ENCODE measurements around the gene SLC45A1.

The SLC45A1 gene

GRCh38 chr1:8337776-8338525, 20.0 kb downstream of the SLC45A1 start:
- DNase-seq: no peak

GRCh38 chr1:8338526-8339202, 20.8 kb downstream of the SLC45A1 start:
- no peak for DNase-seq

DNA sequence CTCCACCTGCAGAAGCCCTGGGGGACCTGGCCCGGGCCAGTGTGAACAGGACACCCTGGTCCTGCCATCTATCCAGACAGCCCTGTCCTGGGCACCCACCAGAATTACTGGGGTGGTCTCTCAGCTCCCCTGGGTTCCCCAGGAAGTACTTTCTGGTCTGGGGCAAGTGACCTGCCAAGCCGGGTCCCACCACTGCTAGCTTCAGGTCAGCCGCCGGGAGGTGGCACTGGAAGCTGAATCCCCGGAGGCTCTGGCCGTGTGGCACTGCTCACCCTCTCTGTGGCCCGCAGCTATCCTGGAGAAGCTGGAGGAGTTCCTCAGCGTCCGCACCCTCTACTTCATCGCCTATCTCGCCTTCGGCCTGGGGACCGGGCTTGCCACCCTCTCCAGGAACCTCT, 21.3 kb downstream of the SLC45A1 start:
- DNase-seq: no peak

DNA sequence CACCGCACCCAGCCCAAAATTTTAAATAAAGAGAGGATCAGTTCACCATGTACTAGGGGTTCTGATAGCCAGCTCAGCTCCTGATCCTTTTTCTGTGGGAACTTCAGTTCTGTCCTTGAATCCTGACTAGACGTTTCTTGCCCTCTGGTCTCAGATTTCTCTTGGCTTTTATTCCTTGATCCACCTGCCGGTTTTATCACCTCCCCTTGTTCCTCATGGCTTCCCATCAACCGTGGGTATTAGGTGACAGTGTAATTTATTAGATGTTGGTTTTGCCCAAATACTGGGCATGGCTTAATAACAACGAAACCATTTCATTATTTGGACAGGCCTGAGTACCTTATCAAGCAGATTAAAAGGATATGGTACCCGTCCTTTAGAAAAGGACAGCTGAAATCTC, 22.5 kb downstream of the SLC45A1 start:
- no peak for DNase-seq

- DNase-seq: no peak
These were observed 24.4 kb downstream of the SLC45A1 start for GRCh38 chr1:8342325-8342724.

- no peak for DNase-seq
These were observed 25.1 kb downstream of the SLC45A1 start for GRCh38 chr1:8343044-8343443.

DNA sequence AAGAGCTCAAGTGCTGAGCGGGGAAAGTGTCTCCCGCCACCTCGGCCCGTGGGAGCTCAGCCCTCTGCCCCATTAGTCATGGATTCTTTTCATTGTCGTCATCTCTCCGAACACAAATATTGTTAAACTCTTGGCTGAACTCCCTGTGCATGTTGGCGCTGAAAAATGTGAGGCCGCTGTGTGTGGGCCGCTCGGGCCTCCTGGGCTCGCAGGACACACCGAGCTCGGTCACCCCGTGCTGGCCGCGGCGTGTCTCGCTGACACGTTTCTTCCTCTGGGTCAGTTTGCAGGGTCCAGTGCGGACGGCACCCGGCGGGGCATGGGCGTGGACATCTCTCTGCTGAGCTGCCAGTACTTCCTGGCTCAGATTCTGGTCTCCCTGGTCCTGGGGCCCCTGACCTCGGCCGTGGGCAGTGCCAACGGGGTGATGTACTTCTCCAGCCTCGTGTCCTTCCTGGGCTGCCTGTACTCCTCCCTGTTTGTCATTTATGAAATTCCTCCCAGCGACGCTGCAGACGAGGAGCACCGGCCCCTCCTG, 25.6 kb downstream of the SLC45A1 start:
- peak; percentile 72 for DNase-seq

DNA sequence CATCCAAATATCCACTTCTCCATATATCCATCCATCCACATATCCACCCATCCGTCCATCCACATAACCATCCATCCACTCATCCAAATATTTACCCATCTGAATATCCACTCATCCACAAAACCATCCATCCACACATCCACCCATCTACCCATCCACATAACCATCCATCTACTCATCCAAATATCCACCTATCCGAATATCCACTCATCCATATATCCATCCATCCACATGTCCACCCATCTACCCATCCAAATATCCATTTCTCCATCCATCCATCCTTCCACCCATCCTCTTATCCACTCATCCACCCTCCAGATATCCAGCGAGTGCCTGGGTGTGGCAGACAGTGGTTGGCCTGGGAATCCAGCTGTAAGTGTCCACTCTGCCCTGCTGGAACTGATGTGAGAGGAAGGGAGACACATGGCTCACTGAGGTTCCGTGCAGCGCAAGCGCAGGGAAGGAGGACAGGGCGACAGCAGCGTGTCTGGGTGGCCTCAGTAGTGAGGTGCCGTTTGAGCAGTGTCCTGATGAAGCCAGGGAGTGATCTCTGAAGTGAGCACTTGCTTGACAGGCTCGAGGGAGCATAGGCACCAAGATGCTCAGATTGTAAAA, 27.1 kb downstream of the SLC45A1 start:
- no peak for DNase-seq

GRCh38 chr1:8345621-8346415, 27.9 kb downstream of the SLC45A1 start:
- DNase-seq: no peak

DNA sequence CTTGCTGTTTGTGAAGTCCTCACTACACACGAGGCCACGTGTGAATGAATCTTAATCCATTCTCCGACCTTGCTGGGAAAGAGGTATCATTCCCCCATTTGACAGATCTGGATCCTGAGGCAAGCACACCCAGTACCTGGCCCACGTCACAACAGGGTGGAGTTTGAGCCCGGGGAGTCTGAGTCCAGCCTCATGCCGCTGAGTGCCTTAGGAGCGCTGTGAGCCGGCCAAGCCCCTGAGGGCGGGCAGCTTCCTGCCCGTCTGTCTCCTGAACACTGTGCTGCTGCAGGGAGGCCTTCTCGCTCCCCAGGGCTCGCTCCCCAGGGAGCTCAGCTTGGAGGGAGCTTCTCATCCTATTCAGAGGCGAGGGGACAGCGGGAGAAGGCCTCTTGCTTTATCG, 29.7 kb downstream of the SLC45A1 start:
- DNase-seq: no peak

GRCh38 chr1:8348047-8348776, 30.3 kb downstream of the SLC45A1 start:
- DNase-seq: peak; percentile 41

GRCh38 chr1:8348777-8349472, 31.0 kb downstream of the SLC45A1 start:
- DNase-seq: peak; percentile 72

DNA sequence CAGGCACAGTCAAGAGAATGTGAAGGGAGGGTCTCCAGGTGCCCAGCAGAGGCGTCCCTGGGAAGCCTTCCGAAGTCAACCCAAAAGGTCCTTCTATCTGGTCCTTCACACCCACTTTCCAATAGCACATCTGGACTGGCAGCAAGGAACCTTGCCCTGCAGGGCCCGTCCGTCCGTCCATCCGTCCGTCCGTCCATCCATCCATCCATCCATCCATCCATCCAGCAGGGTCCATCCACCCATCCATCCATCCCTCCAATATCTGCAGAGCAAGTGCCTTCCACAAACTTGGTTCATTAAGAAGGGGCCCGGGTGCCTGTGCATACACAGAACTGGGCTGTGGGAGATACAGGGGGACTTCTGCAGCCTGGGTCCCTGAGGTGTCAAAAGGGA, 31.6 kb downstream of the SLC45A1 start:
- no peak for DNase-seq

DNA sequence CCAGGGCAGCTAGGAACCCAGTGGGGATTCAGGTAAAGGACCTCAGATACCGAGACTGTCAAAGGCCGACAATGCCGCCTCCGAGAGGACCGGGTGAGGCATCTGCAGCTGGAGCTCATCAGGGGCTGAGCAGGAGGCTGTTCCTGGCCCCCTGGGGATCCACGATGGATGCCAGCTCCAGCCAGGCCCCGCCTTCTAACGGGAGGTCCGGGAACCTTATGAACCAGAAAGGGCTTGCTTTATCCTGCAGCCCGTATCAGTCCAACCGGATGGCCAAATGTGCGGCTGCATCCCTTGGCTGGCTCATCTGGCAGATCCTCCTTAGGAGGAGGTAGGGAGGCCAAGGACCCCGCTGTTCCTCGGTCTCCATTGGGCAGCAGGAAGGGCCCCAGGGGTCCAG, 32.0 kb downstream of the SLC45A1 start:
- DNase-seq: no peak

- DNase-seq: no peak
These were observed 33.2 kb downstream of the SLC45A1 start for GRCh38 chr1:8350914-8351684.

DNA sequence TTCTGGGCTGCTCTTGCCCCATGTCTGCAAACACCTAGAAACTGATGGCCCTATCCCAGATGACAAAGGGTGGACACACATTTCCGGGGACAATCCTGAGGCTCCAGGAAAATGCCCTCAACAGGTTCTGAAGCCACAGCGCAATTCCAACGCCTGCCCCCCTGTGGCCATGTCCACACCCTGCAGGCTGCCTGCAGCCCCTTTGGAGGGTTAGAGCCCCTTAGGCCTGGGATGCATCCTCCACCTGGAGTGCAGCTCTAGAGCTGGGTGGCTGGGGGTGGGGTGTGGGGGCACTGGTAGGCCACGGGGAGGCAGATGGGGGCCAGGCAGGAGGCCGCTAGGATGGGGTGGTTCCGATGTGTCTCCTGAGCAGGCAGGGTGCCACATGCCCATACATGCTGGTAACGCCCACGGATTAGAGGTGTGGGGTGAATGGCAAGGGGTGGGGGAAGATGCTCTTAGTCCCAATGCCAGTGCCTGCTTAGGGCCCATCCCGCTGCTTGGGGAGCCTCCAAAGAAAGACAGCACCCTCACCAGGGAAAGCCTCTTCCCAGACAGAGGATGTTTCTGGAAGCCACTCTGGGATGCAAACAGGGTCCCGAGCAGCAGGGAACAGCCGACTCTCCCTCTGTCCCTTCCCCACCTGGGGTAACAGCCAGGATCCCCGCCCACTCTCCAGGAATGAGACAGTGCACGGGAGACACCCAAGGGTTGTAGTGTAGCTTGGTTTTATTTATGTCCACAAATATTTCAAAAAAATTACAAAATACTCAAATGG, 34.0 kb downstream of the SLC45A1 start:
- DNase-seq: no peak

DNA sequence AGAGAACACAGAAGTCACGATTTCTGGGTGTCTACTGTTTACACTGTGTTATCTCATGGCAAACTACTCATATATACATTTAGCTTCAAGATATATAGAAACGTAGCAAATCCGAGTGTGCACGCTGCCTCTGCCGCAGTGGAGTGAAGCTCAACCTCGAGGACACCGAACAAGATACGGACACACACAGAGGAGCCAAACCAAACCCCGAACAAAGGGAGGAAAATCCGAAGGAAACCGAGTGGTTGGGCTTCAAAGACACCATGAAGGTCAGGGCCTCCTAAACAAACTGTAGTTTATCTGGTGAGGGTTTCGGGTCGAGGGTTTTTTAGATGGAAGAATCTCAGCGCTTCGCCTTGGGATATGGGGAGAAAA, 34.5 kb downstream of the SLC45A1 start:
- DNase-seq: no peak

DNA sequence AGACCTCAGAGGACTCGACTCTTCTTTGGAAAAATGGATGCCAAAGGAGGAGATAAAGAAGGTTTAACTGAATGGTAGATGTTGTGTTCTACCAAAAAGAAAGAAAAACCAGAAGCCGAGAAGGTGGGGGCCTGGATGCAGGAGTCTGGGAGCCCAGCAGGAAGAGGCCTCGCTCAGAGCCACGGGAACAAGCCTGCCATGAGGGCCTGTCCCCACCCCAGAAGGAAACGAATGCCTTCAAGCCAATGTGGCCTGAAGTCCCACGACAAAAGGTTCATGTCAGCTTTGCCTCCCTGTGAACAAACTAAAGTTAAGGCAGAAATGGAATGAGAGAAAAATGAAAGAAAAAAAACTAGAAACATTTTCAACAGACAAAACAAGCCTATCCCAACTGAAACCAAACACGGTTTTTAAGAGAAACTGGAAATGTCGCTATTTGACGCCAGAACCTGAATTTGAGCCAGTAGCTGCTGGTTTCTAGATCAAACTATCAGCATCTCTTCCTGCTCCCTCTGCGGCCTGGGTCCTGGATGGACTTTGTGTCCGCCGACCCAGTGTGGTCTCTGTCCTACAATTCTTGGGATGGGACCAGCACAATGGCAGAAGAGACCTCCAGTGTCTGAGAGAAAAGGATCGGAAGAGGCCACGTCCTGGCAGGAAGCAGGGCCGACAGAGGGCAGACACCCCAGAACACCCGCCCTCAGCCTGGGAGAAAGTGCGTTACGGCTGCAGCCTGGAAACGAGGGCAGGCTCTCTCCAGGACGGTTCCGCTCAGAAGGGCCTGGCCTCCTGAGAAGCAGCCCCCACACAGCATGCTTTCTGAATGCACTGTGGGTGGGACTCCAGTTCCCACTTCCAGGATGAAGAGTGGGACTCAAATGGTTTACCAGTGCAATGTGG, 35.2 kb downstream of the SLC45A1 start:
- DNase-seq: no peak

DNA sequence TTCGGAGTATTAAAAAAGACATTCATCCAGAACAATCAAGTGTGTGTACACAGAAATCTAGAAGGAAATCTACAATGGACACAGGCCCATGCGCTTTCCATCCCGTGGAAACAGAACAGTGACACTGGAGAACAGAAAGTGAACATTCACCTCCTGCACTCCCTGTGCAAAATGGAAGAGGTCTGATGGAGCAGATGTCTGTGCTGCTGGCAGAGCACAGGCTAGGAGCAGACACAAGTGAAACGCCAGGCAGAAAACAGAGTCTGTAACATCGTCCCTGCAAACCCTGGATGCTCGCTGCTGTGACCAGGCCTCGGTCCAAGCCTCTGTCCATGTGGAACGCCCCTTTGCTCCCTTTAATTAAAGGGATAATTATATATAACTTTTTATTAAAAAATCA, 36.1 kb downstream of the SLC45A1 start:
- no peak for DNase-seq

Measured in right kidney (tissue), 1 donor.